HG03354 (cell line): ENCODE data around the gene CD99.

Source experiments
- ATAC-seq: cut with Tn5 transposase; IDR thresholded peaks from one replicate; pipeline ENCODE4 v1.9.1; 2021; ENCODE audit warnings: mild to moderate bottlenecking; ENCODE audit not compliant: unreplicated experiment, poor library complexity, severe bottlenecking

Gene CD99

GRCh38 chrX:2690856-2691542 is at the start of gene CD99:
TSS of gene CD99 (plus strand) at chrX:2691295. CDS start at chrX:2691361, 66 bp downstream.
- peak; percentile 85 for ATAC-seq

GRCh38 chrX:2642146-2642545 is 48.9 kb upstream of the CD99 start:
- no peak for ATAC-seq

GRCh38 chrX:2642791-2643190 is 48.3 kb upstream of the CD99 start:
- no peak for ATAC-seq

- ATAC-seq = no peak
Measured at GRCh38 chrX:2643880-2644279, 47.2 kb upstream of the CD99 start.

- no peak for ATAC-seq
Measured at GRCh38 chrX:2645563-2645962, 45.5 kb upstream of the CD99 start.

GRCh38 chrX:2647627-2648026 is 43.5 kb upstream of the CD99 start:
- no peak for ATAC-seq

- ATAC-seq = no peak
Measured at GRCh38 chrX:2650037-2650436, 41.1 kb upstream of the CD99 start.

- no peak for ATAC-seq
Measured at GRCh38 chrX:2650865-2651264, 40.2 kb upstream of the CD99 start.

- ATAC-seq = no peak
Measured at GRCh38 chrX:2652106-2652505, 39.0 kb upstream of the CD99 start.

GRCh38 chrX:2654436-2655340 is 36.4 kb upstream of the CD99 start:
- ATAC-seq = no peak

- ATAC-seq = no peak
Measured at GRCh38 chrX:2656257-2656836, 34.7 kb upstream of the CD99 start.

GRCh38 chrX:2657532-2658113 is 33.5 kb upstream of the CD99 start:
- ATAC-seq = no peak

GRCh38 chrX:2658585-2659292 is 32.4 kb upstream of the CD99 start:
- no peak for ATAC-seq

- no peak for ATAC-seq
Measured at GRCh38 chrX:2662586-2662985, 28.5 kb upstream of the CD99 start.

- ATAC-seq = no peak
Measured at GRCh38 chrX:2664502-2664901, 26.6 kb upstream of the CD99 start.

GRCh38 chrX:2665387-2666304 is 25.4 kb upstream of the CD99 start:
- ATAC-seq = no peak

GRCh38 chrX:2666491-2666890 is 24.6 kb upstream of the CD99 start:
- no peak for ATAC-seq

GRCh38 chrX:2670978-2671377 is 20.1 kb upstream of the CD99 start:
- no peak for ATAC-seq

GRCh38 chrX:2672084-2672483 is 19.0 kb upstream of the CD99 start:
- no peak for ATAC-seq
